H1 (cell line): ENCODE measurements around the gene GAB3. TPM values are rescaled to one million over a fixed set of nuclear protein-coding genes. Genes with fewer than 3 reads are reported as not detected.

Experiments
- CTCF ChIA-PET: fragments of 300-600 bp; sonication (Branson Sonifier 250); formaldehyde crosslinking; loops from one replicate; lab custom pipeline; 2021; ENCODE audit not compliant: partially characterized antibody; lab: Charles Lee
- POLR2A ChIA-PET: fragments of 300-600 bp; sonication (Branson Sonifier 250); formaldehyde crosslinking; loops from one replicate; lab custom pipeline; 2021; ENCODE audit warnings: inconsistent platforms; ENCODE audit not compliant: partially characterized antibody; lab: Charles Lee
- DNase-seq, 2 experiments: peaks; one replicate each; pipeline versions ENCODE4 v3.0.0 to v3.0.0-alpha.2; 2010 to 2022; ENCODE audit warnings: low spot score in 2 of 2, low read depth in 1 of 2, mixed read lengths in 1 of 2
- FAIRE-seq: peaks from 2 replicates; lab custom pipeline; 2011; peaks lifted over from hg19 to GRCh38; lab: Jason Lieb, UNC
- H2AFZ ChIP-seq: 2 replicates; pipeline ENCODE4 v1.8.1; 2012; ENCODE audit warnings: low read length, inconsistent platforms
- H2AK5ac ChIP-seq: 2 replicates; pipeline ENCODE4 v1.6.1; 2013; ENCODE audit warnings: low read depth, low read length
- H2BK120ac ChIP-seq: replicated peaks from 2 replicates; pipeline ENCODE3; 2013; ENCODE audit warnings: low read depth, low read length, inconsistent platforms
- H2BK12ac ChIP-seq: 2 replicates; pipeline ENCODE4 v1.6.1; 2013; ENCODE audit warnings: low read depth, low read length
- H2BK15ac ChIP-seq: 2 replicates; pipeline ENCODE4 v1.6.1; 2013; ENCODE audit warnings: low read length
- H2BK20ac ChIP-seq: 2 replicates; pipeline ENCODE4 v1.6.1; 2013; ENCODE audit warnings: low read length
- H2BK5ac ChIP-seq: 2 replicates; pipeline ENCODE4 v1.6.1; 2013; ENCODE audit warnings: low read depth, low read length
- H3K14ac ChIP-seq: 2 replicates; pipeline ENCODE4 v1.6.1; 2013; ENCODE audit warnings: inconsistent platforms; ENCODE audit not compliant: insufficient read length
- H3K18ac ChIP-seq: 2 replicates; pipeline ENCODE4 v1.6.1; 2013; ENCODE audit warnings: low read length; ENCODE audit errors: extremely low read depth
- H3K23ac ChIP-seq: 2 replicates; pipeline ENCODE4 v1.6.1; 2013; ENCODE audit warnings: inconsistent platforms; ENCODE audit not compliant: insufficient read length
- H3K23me2 ChIP-seq: 2 replicates; pipeline ENCODE4 v1.6.1; 2013; ENCODE audit warnings: low read depth, low read length
- H3K27ac ChIP-seq: 2 replicates; pipeline ENCODE4 v1.6.1; 2011; ENCODE audit warnings: low read depth, low read length, inconsistent platforms
- H3K27me3 ChIP-seq, 4 experiments: replicated peaks in 1 of 4; 1 replicate in 1 of 4; 2 replicates in 3 of 4; pipeline versions ENCODE4 v1.6.1 to v1.8.1; 2011 to 2013; ENCODE audit warnings: low read length in 3 of 4, mild to moderate bottlenecking in 3 of 4, inconsistent platforms in 2 of 4, mixed read lengths in 2 of 4, moderate library complexity in 1 of 4; ENCODE audit not compliant: control insufficient read depth in 3 of 4, insufficient read depth in 3 of 4; ENCODE audit errors: extremely low read depth in 1 of 4
- H3K36me3 ChIP-seq, 4 experiments: 2 replicates each; pipeline versions ENCODE4 v1.6.1 to v1.8.1; 2011 to 2013; ENCODE audit warnings: mild to moderate bottlenecking in 4 of 4, low read length in 3 of 4, moderate library complexity in 2 of 4, control low read depth in 1 of 4, inconsistent platforms in 1 of 4; ENCODE audit not compliant: insufficient read depth in 4 of 4, control insufficient read depth in 2 of 4
- H3K4ac ChIP-seq: replicated peaks from 2 replicates; pipeline ENCODE3; 2013; ENCODE audit warnings: low read length, low read depth, mixed read lengths, inconsistent platforms; ENCODE audit not compliant: insufficient read length
- H3K4me1 ChIP-seq, 4 experiments: replicated peaks in 1 of 4; 1 replicate in 1 of 4; 2 replicates in 3 of 4; pipeline versions ENCODE4 v1.6.1 to v1.8.1; 2011 to 2013; ENCODE audit warnings: low read length in 3 of 4, inconsistent platforms in 2 of 4, mixed read lengths in 1 of 4; ENCODE audit not compliant: insufficient read depth in 4 of 4, control insufficient read depth in 3 of 4
- H3K4me2 ChIP-seq, 2 experiments: 2 replicates each; pipeline versions ENCODE4 v1.6.1 to v1.8.1; 2011 to 2013; ENCODE audit warnings: low read depth in 2 of 2, low read length in 2 of 2, control low read depth in 1 of 2, inconsistent platforms in 1 of 2, mild to moderate bottlenecking in 1 of 2; ENCODE audit not compliant: insufficient read depth in 1 of 2
- H3K4me3 ChIP-seq, 4 experiments: fragments of 200-600, 300-600 bp in 1 of 4; sonication (generic), shearing (Covaris generic), sonication (Bioruptor Twin) in 1 of 4; 2 replicates each; pipeline versions ENCODE4 v1.5.1 to v1.8.1; 2011 to 2016; ENCODE audit warnings: low read length in 4 of 4, low read depth in 3 of 4, control low read depth in 2 of 4, inconsistent platforms in 2 of 4, mild to moderate bottlenecking in 2 of 4, mixed read lengths in 1 of 4, moderate library complexity in 1 of 4; ENCODE audit not compliant: insufficient read depth in 2 of 4; ENCODE audit errors: extremely low read depth in 1 of 4
- H3K56ac ChIP-seq: replicated peaks from 2 replicates; pipeline ENCODE3; 2013; ENCODE audit warnings: low read depth, mild to moderate bottlenecking, mixed read lengths, low read length, inconsistent platforms; ENCODE audit not compliant: insufficient read length
- H3K79me1 ChIP-seq: 2 replicates; pipeline ENCODE4 v1.6.1; 2013; ENCODE audit warnings: low read depth, low read length, control low read depth
- H3K79me2 ChIP-seq, 2 experiments: 2 replicates each; pipeline versions ENCODE4 v1.6.1 to v1.8.1; 2012 to 2013; ENCODE audit warnings: low read length in 2 of 2, mild to moderate bottlenecking in 2 of 2, inconsistent platforms in 1 of 2; ENCODE audit not compliant: insufficient read depth in 2 of 2, control insufficient read depth in 1 of 2
- H3K9ac ChIP-seq, 4 experiments: replicated peaks in 1 of 4; 1 replicate in 1 of 4; 2 replicates in 3 of 4; pipeline versions ENCODE4 v1.6.1 to v1.8.1; 2011 to 2013; ENCODE audit warnings: low read depth in 3 of 4, low read length in 3 of 4, control low read depth in 2 of 4, mild to moderate bottlenecking in 2 of 4, moderate library complexity in 2 of 4, inconsistent platforms in 1 of 4; ENCODE audit errors: extremely low read depth in 1 of 4
- H3K9me3 ChIP-seq, 2 experiments: 2 replicates each; pipeline versions ENCODE4 v1.6.1 to v1.8.1; 2012 to 2013; ENCODE audit warnings: mild to moderate bottlenecking in 2 of 2, moderate library complexity in 2 of 2, control low read depth in 1 of 2, inconsistent platforms in 1 of 2, low read depth in 1 of 2, low read length in 1 of 2, mixed read lengths in 1 of 2; ENCODE audit not compliant: insufficient read depth in 2 of 2
- H4K20me1 ChIP-seq, 2 experiments: replicated peaks in 1 of 2; 2 replicates each; pipeline versions ENCODE3 to v1.8.1; 2011 to 2013; ENCODE audit warnings: inconsistent platforms in 2 of 2, low read length in 2 of 2, mild to moderate bottlenecking in 1 of 2; ENCODE audit not compliant: insufficient read depth in 2 of 2, control insufficient read depth in 1 of 2
- H4K5ac ChIP-seq: 2 replicates; pipeline ENCODE4 v1.6.1; 2013; ENCODE audit warnings: low read length, low read depth, mixed read lengths, inconsistent platforms; ENCODE audit not compliant: insufficient read length
- H4K8ac ChIP-seq: 2 replicates; pipeline ENCODE4 v1.8.0; 2013; ENCODE audit warnings: mild to moderate bottlenecking, moderate library complexity, low read length, inconsistent platforms; ENCODE audit not compliant: insufficient read depth; ENCODE audit errors: extremely low read depth
- H4K91ac ChIP-seq: replicated peaks from 2 replicates; pipeline ENCODE3; 2013; ENCODE audit warnings: low read length, mixed read lengths, inconsistent platforms; ENCODE audit not compliant: insufficient read length
- BACH1 ChIP-seq: IDR thresholded peaks from 2 replicates; pipeline ENCODE4 v1.6.1; 2012; ENCODE audit warnings: low read length, improper control_type of control experiment
- CTCF ChIP-seq, 3 experiments: IDR thresholded peaks; 1 replicate in 2 of 3; 2 replicates in 1 of 3; pipeline versions ENCODE4 v1.5.1 to v1.6.1; 2011; ENCODE audit warnings: low read length in 3 of 3, mild to moderate bottlenecking in 3 of 3, inconsistent platforms in 2 of 3, low read depth in 1 of 3, moderate library complexity in 1 of 3; ENCODE audit not compliant: insufficient read depth in 1 of 3; ENCODE audit errors: control extremely low read depth in 1 of 3
- RAD21 ChIP-seq, 2 experiments: IDR thresholded peaks in 1 of 2; conservative IDR thresholded peaks in 1 of 2; 2 replicates each; pipeline ENCODE4 v1.6.1; 2011; ENCODE audit warnings: low read depth in 2 of 2, low read length in 2 of 2, improper control_type of control experiment in 1 of 2, inconsistent platforms in 1 of 2, mild to moderate bottlenecking in 1 of 2, moderate library complexity in 1 of 2
- WGBS, 2 experiments: shearing (Covaris generic) in 1 of 2; methylation state at CpG; one replicate each; pipeline versions ENCODE4 v1.1.6 to v1.1.7; 2013 to 2015; ENCODE audit warnings: low lambda C conversion rate in 2 of 2, mixed read lengths in 2 of 2, inconsistent platforms in 1 of 2, low coverage in 1 of 2, missing lambda C conversion rate in 1 of 2; ENCODE audit not compliant: insufficient replicate concordance in 2 of 2, insufficient coverage in 1 of 2, insufficient read length in 1 of 2; ENCODE audit errors: extremely low coverage in 1 of 2, missing lambda C conversion rate in 1 of 2; 5-methylcytosine and 5-hydroxymethylcytosine counted together
- polyA plus RNA-seq, 7 experiments: library from polyadenylated mRNA; depleted of rRNA in 3 of 7; stranded (reverse) in 5 of 7; unstranded in 2 of 7; fragments of >200 nt in 5 of 7; fragments of 200-250 nt in 2 of 7; gene quantifications; 1 replicate in 5 of 7; 2 replicates in 1 of 7; 4 replicates in 1 of 7; pipeline versions ENCODE4 v1.2.1 to v1.2.3, GENCODE V29; 2011 to 2013; ENCODE audit warnings: missing spikeins in 2 of 7, mixed read lengths in 2 of 7
- total RNA-seq: library from RNA; stranded (reverse); fragmentation: NEBNext Ultra II Directional; extraction: Animal tissue kit (Norgen Biotek cat#: 25700); gene quantifications from 2 replicates; pipeline ENCODE4 v1.2.1, GENCODE V29; 2021

The GAB3 gene
- total and polyA plus RNA-seq, 2 of the 8 experiments (the other 6 are each of a cell fraction or from before 2014, with no cell fraction given) = 0.48 to 1.2 TPM

- Histone ChIP-seq H3K23ac (no peak overlapping the region), H3K4me1 (no peaks in the 10 kb centered on the region), H3K4me3 (no peak overlapping the region), H2AK5ac (no peak overlapping the region), H3K9ac (no peak overlapping the region), H3K14ac (no peak overlapping the region), H4K20me1 (no peaks in the 10 kb centered on the region), H3K79me1 (no peaks in the 10 kb centered on the region), H3K56ac (no peak overlapping the region), H3K9me3 (no peaks in the 10 kb centered on the region), H3K27me3 (no peaks in the 10 kb centered on the region), H3K4ac (no peak overlapping the region), H2BK15ac (no peak overlapping the region), H3K27ac (no peak overlapping the region), H3K4me2 (no peak overlapping the region), H4K8ac (no peak overlapping the region), H4K5ac (no peak overlapping the region), H3K79me2 (no peaks in the 10 kb centered on the region), H3K18ac (no peak overlapping the region), H2BK12ac (no peak overlapping the region), H2BK5ac (no peak overlapping the region), H3K23me2 (no peaks in the 10 kb centered on the region), H3K36me3 (no peaks in the 10 kb centered on the region), H4K91ac (no peak overlapping the region), H2BK120ac (no peak overlapping the region), H2AFZ (no peak overlapping the region), H2BK20ac (no peak overlapping the region)
- FAIRE-seq = no peak
- peak in 1 of 2 experiments; percentile 44 for DNase-seq
- WGBS, 2 experiments = 67% methylated on average over 4 of the region's 4 CpGs; no CpG with 5 or more reads in 1 of the 2 experiments
- ChIA-PET POLR2A (no interaction called here), CTCF (interaction anchor here (0.6 to 1.0 kb wide), 3 partner anchors 9 to 19 kb away, joined by 3 to 4 read pairs (median 3); no protein-coding TSS in a partner anchor)
- TF ChIP-seq CTCF (IDR thresholded peaks at IDR 0.05; ENCODE audit: control extremely low read depth in 1 of 3, insufficient read depth in 1 of 3, low read depth in 1 of 3, low read length in 3 of 3) (peak; percentile 37 to 66 (median 61)), RAD21 (IDR thresholded peaks at IDR 0.05 in 1 of 2, conservative IDR thresholded peaks at IDR 0.05 in 1 of 2; ENCODE audit: low read depth in 2 of 2, low read length in 2 of 2) (peak in 1 of 2 experiments; percentile 25; a peak in 1 of 4 replicates), BACH1 (no peak)
Measured at GRCh38 chrX:154710309-154710708, 40.6 kb downstream of the GAB3 start.
